Measurements from ENCODE around the gene ARPP21.

ARPP21 gene

GRCh38 chr3:35772381-35773015 is 133.2 kb downstream of the ARPP21 start:
- H3K27ac ChIP-seq (ENCODE audit: low read depth, low read length), result no peak overlapping the region
- H3K9ac ChIP-seq (ENCODE audit: low read length in 5 of 5), result no peak overlapping the region
- H3K4me1 ChIP-seq (ENCODE audit: control insufficient read depth in 5 of 5, insufficient read depth in 5 of 5, low read length in 5 of 5), result no peaks in the 10 kb centered on the region
- no peak overlapping the region for H3K4me3 ChIP-seq (ENCODE audit: low read depth in 1 of 5, low read length in 5 of 5)
- no peaks in the 10 kb centered on the region for H3K9me3 ChIP-seq (ENCODE audit: control insufficient read depth in 5 of 5, low read length in 5 of 5)
- no peaks in the 10 kb centered on the region for H3K36me3 ChIP-seq (ENCODE audit: control insufficient read depth in 5 of 5, insufficient read depth in 5 of 5, low read length in 5 of 5)
- no peaks in the 10 kb centered on the region for H3K27me3 ChIP-seq (ENCODE audit: control insufficient read depth in 5 of 5, insufficient read depth in 4 of 5, low read length in 5 of 5)

DNA sequence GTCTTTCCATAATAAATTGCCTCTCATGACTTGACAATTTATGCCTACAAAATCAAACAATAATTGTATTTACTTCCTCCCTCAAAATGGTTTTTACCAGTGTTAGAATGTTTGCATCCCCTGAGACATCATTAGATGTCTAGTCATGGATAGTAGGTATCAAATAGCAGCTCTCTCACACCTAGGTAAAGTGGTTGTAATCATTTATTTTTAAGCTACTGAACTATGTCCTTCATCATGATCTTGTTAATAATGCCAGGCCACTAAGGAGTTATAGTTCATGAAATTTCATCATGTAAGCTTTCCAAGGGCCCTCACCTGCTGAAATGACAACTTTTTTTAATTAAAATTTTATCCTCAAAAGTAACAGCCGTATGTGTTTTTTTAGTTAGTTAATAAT is 134.1 kb downstream of the ARPP21 start:
- Histone ChIP-seq H3K9ac (ENCODE audit: low read length in 5 of 5) (no peak overlapping the region), H3K4me3 (ENCODE audit: low read depth in 1 of 5, low read length in 5 of 5) (no peak overlapping the region), H3K4me1 (ENCODE audit: control insufficient read depth in 5 of 5, insufficient read depth in 5 of 5, low read length in 5 of 5) (no peaks in the 10 kb centered on the region), H3K27ac (ENCODE audit: low read depth, low read length) (no peak overlapping the region), H3K9me3 (ENCODE audit: control insufficient read depth in 5 of 5, low read length in 5 of 5) (no peaks in the 10 kb centered on the region), H3K36me3 (ENCODE audit: control insufficient read depth in 5 of 5, insufficient read depth in 5 of 5, low read length in 5 of 5) (no peaks in the 10 kb centered on the region), H3K27me3 (ENCODE audit: control insufficient read depth in 5 of 5, insufficient read depth in 4 of 5, low read length in 5 of 5) (no peaks in the 10 kb centered on the region)

DNA sequence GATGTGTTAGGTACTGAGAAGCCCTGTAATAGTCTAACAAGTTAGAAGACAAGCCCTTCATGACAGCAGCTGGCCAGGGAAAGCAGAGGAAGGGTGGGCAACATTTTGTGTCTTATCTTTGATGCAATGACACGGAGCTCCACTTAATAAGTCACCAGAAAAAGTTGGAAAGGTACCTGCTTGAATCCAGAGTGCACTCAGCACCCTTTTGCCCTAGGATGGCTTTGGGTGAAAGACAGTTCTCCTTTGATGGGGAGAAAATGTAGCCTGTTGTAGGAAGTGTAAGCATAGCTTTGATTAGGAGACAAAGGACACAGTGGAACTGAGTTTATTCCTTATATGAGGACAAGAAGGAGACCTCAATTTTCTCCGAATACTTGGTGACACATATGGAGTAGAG is 137.0 kb downstream of the ARPP21 start:
- H3K4me3 ChIP-seq (ENCODE audit: low read depth in 1 of 5, low read length in 5 of 5), result no peak overlapping the region
- no peaks in the 10 kb centered on the region for H3K36me3 ChIP-seq (ENCODE audit: control insufficient read depth in 5 of 5, insufficient read depth in 5 of 5, low read length in 5 of 5)
- H3K9ac ChIP-seq (ENCODE audit: low read length in 5 of 5), result no peak overlapping the region
- no peaks in the 10 kb centered on the region for H3K27me3 ChIP-seq (ENCODE audit: control insufficient read depth in 5 of 5, insufficient read depth in 4 of 5, low read length in 5 of 5)
- no peaks in the 10 kb centered on the region for H3K4me1 ChIP-seq (ENCODE audit: control insufficient read depth in 5 of 5, insufficient read depth in 5 of 5, low read length in 5 of 5)
- H3K9me3 ChIP-seq (ENCODE audit: control insufficient read depth in 5 of 5, low read length in 5 of 5), result no peaks in the 10 kb centered on the region
- no peak overlapping the region for H3K27ac ChIP-seq (ENCODE audit: low read depth, low read length)

DNA sequence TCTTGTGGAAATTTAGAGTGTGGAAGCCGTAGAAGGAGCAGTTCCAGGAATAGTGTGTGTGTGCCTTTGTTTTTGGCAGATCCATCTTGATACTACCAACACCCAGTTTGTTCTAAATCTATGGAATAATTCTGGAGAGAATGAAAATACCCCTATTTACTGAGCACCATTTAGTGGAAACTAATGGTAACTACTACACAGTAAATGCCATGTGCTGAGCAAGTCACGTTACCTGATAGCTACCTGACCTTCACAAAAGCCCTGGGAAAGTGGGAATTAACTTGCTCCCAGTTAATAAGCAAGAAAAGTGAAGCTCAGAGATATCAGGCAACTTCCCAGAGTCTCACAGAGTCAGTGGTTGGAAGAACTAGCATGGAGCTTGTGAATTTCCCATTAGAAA is 137.7 kb downstream of the ARPP21 start:
- no peak overlapping the region for H3K4me3 ChIP-seq (ENCODE audit: low read depth in 1 of 5, low read length in 5 of 5)
- H3K36me3 ChIP-seq (ENCODE audit: control insufficient read depth in 5 of 5, insufficient read depth in 5 of 5, low read length in 5 of 5), result no peaks in the 10 kb centered on the region
- H3K4me1 ChIP-seq (ENCODE audit: control insufficient read depth in 5 of 5, insufficient read depth in 5 of 5, low read length in 5 of 5), result no peaks in the 10 kb centered on the region
- no peaks in the 10 kb centered on the region for H3K27me3 ChIP-seq (ENCODE audit: control insufficient read depth in 5 of 5, insufficient read depth in 4 of 5, low read length in 5 of 5)
- H3K9ac ChIP-seq (ENCODE audit: low read length in 5 of 5), result no peak overlapping the region
- H3K9me3 ChIP-seq (ENCODE audit: control insufficient read depth in 5 of 5, low read length in 5 of 5), result no peaks in the 10 kb centered on the region
- H3K27ac ChIP-seq (ENCODE audit: low read depth, low read length), result no peak overlapping the region

- Histone ChIP-seq H3K9me3 (ENCODE audit: control insufficient read depth in 5 of 5, low read length in 5 of 5) (no peaks in the 10 kb centered on the region), H3K27ac (ENCODE audit: low read depth, low read length) (no peak overlapping the region), H3K27me3 (ENCODE audit: control insufficient read depth in 5 of 5, insufficient read depth in 4 of 5, low read length in 5 of 5) (no peaks in the 10 kb centered on the region), H3K4me1 (ENCODE audit: control insufficient read depth in 5 of 5, insufficient read depth in 5 of 5, low read length in 5 of 5) (no peaks in the 10 kb centered on the region), H3K4me3 (ENCODE audit: low read depth in 1 of 5, low read length in 5 of 5) (no peak overlapping the region), H3K36me3 (ENCODE audit: control insufficient read depth in 5 of 5, insufficient read depth in 5 of 5, low read length in 5 of 5) (no peaks in the 10 kb centered on the region), H3K9ac (ENCODE audit: low read length in 5 of 5) (no peak overlapping the region)
Observed at GRCh38 chr3:35777563-35778554, 138.5 kb downstream of the ARPP21 start.

DNA sequence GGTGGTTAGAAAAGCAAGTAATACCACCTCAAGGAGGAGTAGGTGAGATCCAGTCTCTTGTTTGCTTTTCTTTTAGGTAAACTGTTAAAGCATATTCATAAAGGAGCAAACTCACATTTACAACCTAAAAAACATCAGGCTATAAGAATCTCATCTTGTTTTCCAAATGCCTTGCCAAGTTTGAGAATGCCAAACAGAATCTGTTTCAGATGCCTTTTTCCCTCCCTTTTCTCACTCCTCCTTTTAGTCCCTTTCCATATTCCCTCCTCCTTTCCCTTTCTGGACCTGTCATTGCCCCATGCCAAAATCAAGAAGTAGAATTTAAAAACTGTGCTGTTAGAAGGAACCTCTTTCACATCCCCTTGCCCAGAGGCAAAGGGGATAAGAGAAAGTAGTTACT is 140.3 kb downstream of the ARPP21 start:
- Histone ChIP-seq H3K9ac (ENCODE audit: low read length in 5 of 5) (no peak overlapping the region), H3K9me3 (ENCODE audit: control insufficient read depth in 5 of 5, low read length in 5 of 5) (no peaks in the 10 kb centered on the region), H3K27ac (ENCODE audit: low read depth, low read length) (no peak overlapping the region), H3K4me3 (ENCODE audit: low read depth in 1 of 5, low read length in 5 of 5) (no peak overlapping the region), H3K36me3 (ENCODE audit: control insufficient read depth in 5 of 5, insufficient read depth in 5 of 5, low read length in 5 of 5) (no peaks in the 10 kb centered on the region), H3K4me1 (ENCODE audit: control insufficient read depth in 5 of 5, insufficient read depth in 5 of 5, low read length in 5 of 5) (no peaks in the 10 kb centered on the region), H3K27me3 (ENCODE audit: control insufficient read depth in 5 of 5, insufficient read depth in 4 of 5, low read length in 5 of 5) (no peaks in the 10 kb centered on the region)

DNA sequence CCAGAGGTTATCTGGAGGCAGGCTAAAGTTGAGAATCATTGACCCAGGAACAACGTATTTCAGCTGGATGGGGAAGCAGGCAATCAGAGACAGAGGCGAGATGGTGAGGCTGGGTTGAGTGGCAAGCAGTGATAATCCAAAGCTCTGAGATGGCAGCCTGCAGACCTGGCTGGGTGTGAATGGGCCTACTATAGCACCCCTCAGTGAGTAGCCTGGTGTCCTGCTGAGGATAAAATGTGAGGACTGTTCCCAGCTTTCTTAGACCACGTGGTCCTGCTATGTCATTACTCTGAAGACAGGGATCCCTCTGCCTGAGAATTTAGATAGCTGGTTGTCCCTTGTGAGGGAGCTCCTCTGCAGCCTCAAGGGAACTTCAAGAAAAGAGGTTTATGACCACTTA is 141.5 kb downstream of the ARPP21 start:
- Histone ChIP-seq H3K9me3 (ENCODE audit: control insufficient read depth in 5 of 5, low read length in 5 of 5) (no peaks in the 10 kb centered on the region), H3K9ac (ENCODE audit: low read length in 5 of 5) (no peak overlapping the region), H3K27ac (ENCODE audit: low read depth, low read length) (no peak overlapping the region), H3K4me3 (ENCODE audit: low read depth in 1 of 5, low read length in 5 of 5) (no peak overlapping the region), H3K36me3 (ENCODE audit: control insufficient read depth in 5 of 5, insufficient read depth in 5 of 5, low read length in 5 of 5) (no peaks in the 10 kb centered on the region), H3K4me1 (ENCODE audit: control insufficient read depth in 5 of 5, insufficient read depth in 5 of 5, low read length in 5 of 5) (no peaks in the 10 kb centered on the region), H3K27me3 (ENCODE audit: control insufficient read depth in 5 of 5, insufficient read depth in 4 of 5, low read length in 5 of 5) (no peaks in the 10 kb centered on the region)

GRCh38 chr3:35781558-35781957 is 142.2 kb downstream of the ARPP21 start:
- Histone ChIP-seq H3K36me3 (ENCODE audit: control insufficient read depth in 5 of 5, insufficient read depth in 5 of 5, low read length in 5 of 5) (no peaks in the 10 kb centered on the region), H3K9me3 (ENCODE audit: control insufficient read depth in 5 of 5, low read length in 5 of 5) (no peaks in the 10 kb centered on the region), H3K27ac (ENCODE audit: low read depth, low read length) (no peak overlapping the region), H3K4me3 (ENCODE audit: low read depth in 1 of 5, low read length in 5 of 5) (no peak overlapping the region), H3K27me3 (ENCODE audit: control insufficient read depth in 5 of 5, insufficient read depth in 4 of 5, low read length in 5 of 5) (no peaks in the 10 kb centered on the region), H3K9ac (ENCODE audit: low read length in 5 of 5) (no peak overlapping the region), H3K4me1 (ENCODE audit: control insufficient read depth in 5 of 5, insufficient read depth in 5 of 5, low read length in 5 of 5) (no peaks in the 10 kb centered on the region)

DNA sequence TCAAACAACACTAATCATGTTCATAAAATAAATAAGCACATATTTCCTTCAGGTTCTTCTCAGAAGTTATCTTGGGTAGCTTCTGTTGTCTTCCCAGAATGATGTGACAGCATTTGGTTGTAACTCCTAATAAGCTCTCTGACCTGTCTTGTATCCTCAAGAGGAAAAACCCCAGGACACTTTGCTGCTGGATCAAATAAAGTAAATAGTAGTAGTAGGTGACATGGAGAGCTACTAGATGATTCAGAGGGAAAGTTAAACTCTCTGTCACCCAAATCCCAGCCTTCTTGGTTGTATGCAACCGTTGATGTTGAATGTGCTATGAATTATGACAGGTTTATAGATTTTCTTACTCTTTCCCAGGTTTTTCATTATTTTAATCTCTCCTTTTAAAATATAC is 143.0 kb downstream of the ARPP21 start:
- H3K36me3 ChIP-seq (ENCODE audit: control insufficient read depth in 5 of 5, insufficient read depth in 5 of 5, low read length in 5 of 5), result no peaks in the 10 kb centered on the region
- H3K27me3 ChIP-seq (ENCODE audit: control insufficient read depth in 5 of 5, insufficient read depth in 4 of 5, low read length in 5 of 5), result no peaks in the 10 kb centered on the region
- no peaks in the 10 kb centered on the region for H3K9me3 ChIP-seq (ENCODE audit: control insufficient read depth in 5 of 5, low read length in 5 of 5)
- H3K9ac ChIP-seq (ENCODE audit: low read length in 5 of 5), result no peak overlapping the region
- no peaks in the 10 kb centered on the region for H3K4me1 ChIP-seq (ENCODE audit: control insufficient read depth in 5 of 5, insufficient read depth in 5 of 5, low read length in 5 of 5)
- H3K4me3 ChIP-seq (ENCODE audit: low read depth in 1 of 5, low read length in 5 of 5), result no peak overlapping the region
- H3K27ac ChIP-seq (ENCODE audit: low read depth, low read length), result no peak overlapping the region

DNA sequence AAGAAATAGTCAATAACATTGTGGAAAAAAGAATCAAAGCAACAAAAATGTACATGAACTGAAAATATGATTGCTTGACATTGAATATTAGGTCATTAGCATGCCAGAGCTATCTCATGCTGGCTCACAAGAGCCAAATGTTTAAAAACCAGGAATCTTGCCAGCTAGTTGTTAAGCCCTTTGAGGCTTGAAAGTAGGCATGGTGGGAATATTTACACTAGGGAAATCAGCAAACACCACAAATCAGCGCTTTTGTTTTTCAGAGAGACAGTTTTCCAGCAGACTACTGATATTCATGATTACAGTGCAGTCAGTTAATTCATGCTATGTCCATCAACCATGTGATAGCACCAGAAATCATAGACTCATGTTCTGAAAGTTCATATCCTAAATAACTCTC is 144.8 kb downstream of the ARPP21 start:
- no peak overlapping the region for H3K27ac ChIP-seq (ENCODE audit: low read depth, low read length)
- no peaks in the 10 kb centered on the region for H3K9me3 ChIP-seq (ENCODE audit: control insufficient read depth in 5 of 5, low read length in 5 of 5)
- H3K4me3 ChIP-seq (ENCODE audit: low read depth in 1 of 5, low read length in 5 of 5), result no peak overlapping the region
- no peaks in the 10 kb centered on the region for H3K36me3 ChIP-seq (ENCODE audit: control insufficient read depth in 5 of 5, insufficient read depth in 5 of 5, low read length in 5 of 5)
- H3K27me3 ChIP-seq (ENCODE audit: control insufficient read depth in 5 of 5, insufficient read depth in 4 of 5, low read length in 5 of 5), result no peaks in the 10 kb centered on the region
- H3K4me1 ChIP-seq (ENCODE audit: control insufficient read depth in 5 of 5, insufficient read depth in 5 of 5, low read length in 5 of 5), result no peaks in the 10 kb centered on the region
- no peak overlapping the region for H3K9ac ChIP-seq (ENCODE audit: low read length in 5 of 5)
